Keratinocyte (primary cell): ENCODE measurements around the gene HAAO.

Experiments
- EZH2 ChIP-seq: IDR thresholded peaks from one replicate; pipeline ENCODE4 v1.6.1; 2012; ENCODE audit warnings: inconsistent platforms, mild to moderate bottlenecking, low read length, moderate library complexity
- TF ChIP-seq, protein P1 (sequence below), 3 experiments: IDR thresholded peaks in 1 of 3; conservative IDR thresholded peaks in 1 of 3; optimal IDR thresholded peaks in 1 of 3; 2 replicates in 2 of 3; 3 replicates in 1 of 3; pipeline versions ENCODE3 to v1.5.1; 2011; ENCODE audit warnings: low read length in 3 of 3, mild to moderate bottlenecking in 3 of 3, moderate library complexity in 2 of 3, control low read depth in 1 of 3, inconsistent platforms in 1 of 3; ENCODE audit not compliant: insufficient read depth in 2 of 3; ENCODE audit errors: extremely low read depth in 1 of 3

- TF ChIP-seq, protein P1, sequence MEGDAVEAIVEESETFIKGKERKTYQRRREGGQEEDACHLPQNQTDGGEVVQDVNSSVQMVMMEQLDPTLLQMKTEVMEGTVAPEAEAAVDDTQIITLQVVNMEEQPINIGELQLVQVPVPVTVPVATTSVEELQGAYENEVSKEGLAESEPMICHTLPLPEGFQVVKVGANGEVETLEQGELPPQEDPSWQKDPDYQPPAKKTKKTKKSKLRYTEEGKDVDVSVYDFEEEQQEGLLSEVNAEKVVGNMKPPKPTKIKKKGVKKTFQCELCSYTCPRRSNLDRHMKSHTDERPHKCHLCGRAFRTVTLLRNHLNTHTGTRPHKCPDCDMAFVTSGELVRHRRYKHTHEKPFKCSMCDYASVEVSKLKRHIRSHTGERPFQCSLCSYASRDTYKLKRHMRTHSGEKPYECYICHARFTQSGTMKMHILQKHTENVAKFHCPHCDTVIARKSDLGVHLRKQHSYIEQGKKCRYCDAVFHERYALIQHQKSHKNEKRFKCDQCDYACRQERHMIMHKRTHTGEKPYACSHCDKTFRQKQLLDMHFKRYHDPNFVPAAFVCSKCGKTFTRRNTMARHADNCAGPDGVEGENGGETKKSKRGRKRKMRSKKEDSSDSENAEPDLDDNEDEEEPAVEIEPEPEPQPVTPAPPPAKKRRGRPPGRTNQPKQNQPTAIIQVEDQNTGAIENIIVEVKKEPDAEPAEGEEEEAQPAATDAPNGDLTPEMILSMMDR (optimal IDR thresholded peaks at IDR 0.05 in 1 of 3, IDR thresholded peaks at IDR 0.05 in 1 of 3, conservative IDR thresholded peaks at IDR 0.05 in 1 of 3; ENCODE audit: extremely low read depth in 1 of 3, insufficient read depth in 2 of 3, low read length in 3 of 3): peak; percentile 14 to 57 (median 42)
- no peak for TF ChIP-seq EZH2
Observed at GRCh38 chr2:42770288-42771131, 21.9 kb downstream of the HAAO start.
